ENCODE measurements around the gene LLGL2. TPM values are rescaled to one million over a fixed set of nuclear protein-coding genes. Genes with fewer than 3 reads are reported as not detected.

The LLGL2 gene
- polyA plus RNA-seq, 1 donor (not counting 4 experiments of a cell fraction or from before 2014, with no cell fraction given), result 13.8 TPM

DNA sequence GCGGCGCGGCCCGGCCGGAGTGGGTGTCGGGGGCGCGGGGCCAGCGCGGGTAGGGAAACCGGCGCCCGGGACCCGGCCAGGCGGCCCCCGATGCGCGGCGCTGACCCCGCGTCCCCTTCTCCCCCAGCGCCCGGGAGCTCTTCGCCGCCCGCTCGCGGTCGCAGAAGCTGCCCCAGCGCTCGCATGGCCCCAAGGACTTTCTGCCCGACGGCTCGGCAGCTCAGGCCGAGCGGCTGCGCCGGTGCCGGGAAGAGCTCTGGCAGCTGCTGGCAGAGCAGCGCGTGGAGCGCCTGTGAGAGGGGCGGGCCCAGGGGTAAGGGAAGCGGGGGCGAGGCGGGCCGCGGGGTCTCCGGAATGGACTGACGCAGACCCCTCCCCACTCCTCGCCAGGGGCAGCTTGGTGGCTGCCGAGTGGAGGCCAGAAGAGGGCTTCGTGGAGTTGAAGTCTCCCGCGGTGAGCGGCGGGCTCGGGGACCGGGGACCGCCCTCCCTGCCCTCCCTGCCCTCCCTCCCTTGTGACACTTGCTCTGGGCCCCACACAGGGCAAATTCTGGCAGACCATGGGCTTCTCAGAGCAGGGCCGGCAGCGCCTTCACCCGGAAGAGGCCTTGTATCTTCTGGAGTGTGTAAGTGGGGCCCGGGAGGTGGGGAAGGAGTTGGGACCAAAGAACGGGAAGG is 8.7 kb upstream of the LLGL2 start:
- peaks cover 11% of the 10 kb centered on the region for H4K20me1 ChIP-seq (ENCODE audit: control insufficient read depth, extremely low read depth, insufficient read depth, low read length)
- DNase-seq (ENCODE audit: low read depth, low spot score) (no peak), FAIRE-seq (no peak)
- H3K27me3 ChIP-seq (ENCODE audit: control insufficient read depth, extremely low read depth, insufficient read depth, low read length), result no peaks in the 10 kb centered on the region
- peaks cover 7% of the 10 kb centered on the region for H3K9me1 ChIP-seq (ENCODE audit: control insufficient read depth, extremely low read depth, insufficient read depth, low read length)
- H3K4me3 ChIP-seq (ENCODE audit: control insufficient read depth in 2 of 3, extremely low read depth in 1 of 3, insufficient read depth in 2 of 3, low read depth in 1 of 3, low read length in 3 of 3), result peak overlapping the region; percentile 74 to 85 (median 80)
- peaks cover 21% of the 10 kb centered on the region for H3K79me2 ChIP-seq (ENCODE audit: control insufficient read depth, insufficient read depth, low read length)
- H3K36me3 ChIP-seq (ENCODE audit: control insufficient read depth in 2 of 2, extremely low read depth in 1 of 2, insufficient read depth in 2 of 2, low read length in 2 of 2), result peaks cover 11 to 21% of the 10 kb centered on the region in 2 experiments
- H3K4me2 ChIP-seq (ENCODE audit: control insufficient read depth, extremely low read depth, insufficient read depth, low read depth, low read length), result peak overlapping the region; percentile 95
- peak overlapping the region; percentile 70 for H2AFZ ChIP-seq (ENCODE audit: control insufficient read depth, low read length)
- no peak overlapping the region for H3K27ac ChIP-seq (ENCODE audit: control insufficient read depth, insufficient read depth, low read length)
- peak overlapping the region; percentile 63 for H3K9ac ChIP-seq (ENCODE audit: control insufficient read depth, extremely low read depth, insufficient read depth, low read length)
- TF ChIP-seq, protein P1, sequence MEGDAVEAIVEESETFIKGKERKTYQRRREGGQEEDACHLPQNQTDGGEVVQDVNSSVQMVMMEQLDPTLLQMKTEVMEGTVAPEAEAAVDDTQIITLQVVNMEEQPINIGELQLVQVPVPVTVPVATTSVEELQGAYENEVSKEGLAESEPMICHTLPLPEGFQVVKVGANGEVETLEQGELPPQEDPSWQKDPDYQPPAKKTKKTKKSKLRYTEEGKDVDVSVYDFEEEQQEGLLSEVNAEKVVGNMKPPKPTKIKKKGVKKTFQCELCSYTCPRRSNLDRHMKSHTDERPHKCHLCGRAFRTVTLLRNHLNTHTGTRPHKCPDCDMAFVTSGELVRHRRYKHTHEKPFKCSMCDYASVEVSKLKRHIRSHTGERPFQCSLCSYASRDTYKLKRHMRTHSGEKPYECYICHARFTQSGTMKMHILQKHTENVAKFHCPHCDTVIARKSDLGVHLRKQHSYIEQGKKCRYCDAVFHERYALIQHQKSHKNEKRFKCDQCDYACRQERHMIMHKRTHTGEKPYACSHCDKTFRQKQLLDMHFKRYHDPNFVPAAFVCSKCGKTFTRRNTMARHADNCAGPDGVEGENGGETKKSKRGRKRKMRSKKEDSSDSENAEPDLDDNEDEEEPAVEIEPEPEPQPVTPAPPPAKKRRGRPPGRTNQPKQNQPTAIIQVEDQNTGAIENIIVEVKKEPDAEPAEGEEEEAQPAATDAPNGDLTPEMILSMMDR (optimal IDR thresholded peaks at IDR 0.05 in 1 of 3, IDR thresholded peaks at IDR 0.05 in 1 of 3, conservative IDR thresholded peaks at IDR 0.05 in 1 of 3; ENCODE audit: extremely low read depth in 1 of 3, insufficient read depth in 2 of 3, low read length in 3 of 3), result no peak
- TF ChIP-seq EZH2 (IDR thresholded peaks at IDR 0.05; ENCODE audit: low read length), result no peak
- H3K9me3 ChIP-seq (ENCODE audit: control insufficient read depth, low read depth, low read length), result no peaks in the 10 kb centered on the region
- H3K4me1 ChIP-seq (ENCODE audit: control insufficient read depth, extremely low read depth, insufficient read depth, low read length), result peaks cover 22% of the 10 kb centered on the region
- dilution Hi-C loops (cut with MboI; ENCODE audit: extremely low pct_ligation_motif_present, low sequenced_read_pairs), result no loop called here

- dilution Hi-C loops (cut with MboI; ENCODE audit: extremely low pct_ligation_motif_present, low sequenced_read_pairs), result no loop called here
- no peak overlapping the region for H3K27ac ChIP-seq (ENCODE audit: control insufficient read depth, insufficient read depth, low read length)
- TF ChIP-seq, protein P1 (optimal IDR thresholded peaks at IDR 0.05 in 1 of 3, IDR thresholded peaks at IDR 0.05 in 1 of 3, conservative IDR thresholded peaks at IDR 0.05 in 1 of 3; ENCODE audit: extremely low read depth in 1 of 3, insufficient read depth in 2 of 3, low read length in 3 of 3), result peak in 1 of 3 experiments; percentile 32
- no peak for TF ChIP-seq EZH2 (IDR thresholded peaks at IDR 0.05; ENCODE audit: low read length)
Measured at GRCh38 chr17:75517297-75517865, 8.1 kb upstream of the LLGL2 start.

More at GRCh38 chr17:75517297-75517865, 8.1 kb upstream of the LLGL2 start:
- H4K20me1 ChIP-seq (ENCODE audit: control insufficient read depth, extremely low read depth, insufficient read depth, low read length), result peaks cover 8% of the 10 kb centered on the region
- peak overlapping the region; percentile 63 for H3K9ac ChIP-seq (ENCODE audit: control insufficient read depth, extremely low read depth, insufficient read depth, low read length)
- H3K27me3 ChIP-seq (ENCODE audit: control insufficient read depth, extremely low read depth, insufficient read depth, low read length), result no peaks in the 10 kb centered on the region
- DNase-seq (ENCODE audit: low read depth, low spot score) (no peak), FAIRE-seq (no peak)
- H3K9me1 ChIP-seq (ENCODE audit: control insufficient read depth, extremely low read depth, insufficient read depth, low read length), result peaks cover 7% of the 10 kb centered on the region
- H3K4me2 ChIP-seq (ENCODE audit: control insufficient read depth, extremely low read depth, insufficient read depth, low read depth, low read length), result peak overlapping the region; percentile 95
- H2AFZ ChIP-seq (ENCODE audit: control insufficient read depth, low read length), result peak overlapping the region; percentile 70
- peaks cover 11 to 19% of the 10 kb centered on the region in 2 experiments for H3K36me3 ChIP-seq (ENCODE audit: control insufficient read depth in 2 of 2, extremely low read depth in 1 of 2, insufficient read depth in 2 of 2, low read length in 2 of 2)
- H3K4me1 ChIP-seq (ENCODE audit: control insufficient read depth, extremely low read depth, insufficient read depth, low read length), result peaks cover 22% of the 10 kb centered on the region
- H3K9me3 ChIP-seq (ENCODE audit: control insufficient read depth, low read depth, low read length), result no peaks in the 10 kb centered on the region
- H3K4me3 ChIP-seq (ENCODE audit: control insufficient read depth in 2 of 3, extremely low read depth in 1 of 3, insufficient read depth in 2 of 3, low read depth in 1 of 3, low read length in 3 of 3), result peak overlapping the region; percentile 74 to 85 (median 80)
- peaks cover 15% of the 10 kb centered on the region for H3K79me2 ChIP-seq (ENCODE audit: control insufficient read depth, insufficient read depth, low read length)

Data from keratinocyte (primary cell).